ENCODE measurements around the gene GJA5. TPM values are rescaled to one million over a fixed set of nuclear protein-coding genes. Genes with fewer than 3 reads are reported as not detected.
A peak's percentile ranks its signal among the peaks of the same experiment; 100 is the strongest.

GJA5 gene
- total RNA-seq, 2 experiments from 2014 or later = not detected

GRCh38 chr1:147784941-147785340 is 24.5 kb upstream of the GJA5 start:
- Mint-ChIP-seq H3K27me3 (ENCODE audit: low read depth) (no peaks in the 10 kb centered on the region), H3K27ac (no peak overlapping the region), H3K36me3 (ENCODE audit: low read depth) (no peaks in the 10 kb centered on the region), H3K4me1 (ENCODE audit: low read depth) (no peaks in the 10 kb centered on the region), H3K9me3 (no peaks in the 10 kb centered on the region), H3K4me3 (no peak overlapping the region)
- DNase-seq = no peak
- CTCF ChIA-PET = no interaction called here
- intact Hi-C loops (cut with micrococcal nuclease) = no loop called here

- intact Hi-C loops (cut with micrococcal nuclease) = no loop called here
- Mint-ChIP-seq H3K4me3 (no peak overlapping the region), H3K9me3 (no peaks in the 10 kb centered on the region), H3K36me3 (ENCODE audit: low read depth) (no peaks in the 10 kb centered on the region), H3K27ac (no peak overlapping the region), H3K27me3 (ENCODE audit: low read depth) (peaks cover 4% of the 10 kb centered on the region), H3K4me1 (ENCODE audit: low read depth) (no peaks in the 10 kb centered on the region)
- CTCF ChIA-PET = no interaction called here
- no peak for DNase-seq
These were observed 20.7 kb upstream of the GJA5 start for GRCh38 chr1:147781056-147781471.

- H3K27me3 Mint-ChIP-seq (ENCODE audit: low read depth) = peaks cover 16% of the 10 kb centered on the region
- H3K4me3 Mint-ChIP-seq = no peak overlapping the region
- H3K36me3 Mint-ChIP-seq (ENCODE audit: low read depth) = no peaks in the 10 kb centered on the region
- DNase-seq = no peak
- H3K27ac Mint-ChIP-seq = no peak overlapping the region
- CTCF ChIA-PET = no interaction called here
- peaks cover 5% of the 10 kb centered on the region for H3K4me1 Mint-ChIP-seq (ENCODE audit: low read depth)
- intact Hi-C loops (cut with micrococcal nuclease) = no loop called here
- H3K9me3 Mint-ChIP-seq = no peaks in the 10 kb centered on the region
These were observed 17.3 kb upstream of the GJA5 start for GRCh38 chr1:147777694-147778093.

- intact Hi-C loops (cut with micrococcal nuclease) = no loop called here
- Mint-ChIP-seq H3K36me3 (ENCODE audit: low read depth) (no peaks in the 10 kb centered on the region), H3K9me3 (no peaks in the 10 kb centered on the region), H3K27me3 (ENCODE audit: low read depth) (peaks cover 12% of the 10 kb centered on the region), H3K4me3 (no peak overlapping the region), H3K4me1 (ENCODE audit: low read depth) (peaks cover 5% of the 10 kb centered on the region), H3K27ac (no peak overlapping the region)
- no peak for DNase-seq
- CTCF ChIA-PET = no interaction called here
These were observed 12.9 kb upstream of the GJA5 start for GRCh38 chr1:147773215-147773715.

GRCh38 chr1:147772570-147772969 is 12.2 kb upstream of the GJA5 start:
- intact Hi-C loops (cut with micrococcal nuclease) = no loop called here
- CTCF ChIA-PET = no interaction called here
- Mint-ChIP-seq H3K4me3 (no peak overlapping the region), H3K27me3 (ENCODE audit: low read depth) (peaks cover 12% of the 10 kb centered on the region), H3K9me3 (no peaks in the 10 kb centered on the region), H3K4me1 (ENCODE audit: low read depth) (peaks cover 5% of the 10 kb centered on the region), H3K36me3 (ENCODE audit: low read depth) (no peaks in the 10 kb centered on the region), H3K27ac (no peak overlapping the region)
- no peak for DNase-seq

- Mint-ChIP-seq H3K27me3 (ENCODE audit: low read depth) (peaks cover 12% of the 10 kb centered on the region), H3K4me3 (no peak overlapping the region), H3K27ac (no peak overlapping the region), H3K9me3 (no peaks in the 10 kb centered on the region), H3K36me3 (ENCODE audit: low read depth) (no peaks in the 10 kb centered on the region), H3K4me1 (ENCODE audit: low read depth) (peaks cover 5% of the 10 kb centered on the region)
- intact Hi-C loops (cut with micrococcal nuclease) = no loop called here
- CTCF ChIA-PET = no interaction called here
- DNase-seq = no peak
These were observed 11.1 kb upstream of the GJA5 start for GRCh38 chr1:147771226-147772125.

GRCh38 chr1:147769106-147769505 is 8.7 kb upstream of the GJA5 start:
- Mint-ChIP-seq H3K4me3 (no peak overlapping the region), H3K4me1 (ENCODE audit: low read depth) (peaks cover 6% of the 10 kb centered on the region), H3K36me3 (ENCODE audit: low read depth) (no peaks in the 10 kb centered on the region), H3K9me3 (no peaks in the 10 kb centered on the region), H3K27ac (no peak overlapping the region), H3K27me3 (ENCODE audit: low read depth) (peaks cover 6% of the 10 kb centered on the region)
- intact Hi-C loops (cut with micrococcal nuclease) = no loop called here
- CTCF ChIA-PET = no interaction called here
- DNase-seq = no peak

GRCh38 chr1:147768582-147768981 is 8.2 kb upstream of the GJA5 start:
- CTCF ChIA-PET = interaction anchor here (0.8 kb wide), 1 partner anchor 124 kb away, joined by 3 read pairs; no protein-coding TSS in a partner anchor
- Mint-ChIP-seq H3K4me1 (ENCODE audit: low read depth) (peaks cover 9% of the 10 kb centered on the region), H3K27ac (no peak overlapping the region), H3K4me3 (no peak overlapping the region), H3K36me3 (ENCODE audit: low read depth) (no peaks in the 10 kb centered on the region), H3K9me3 (no peaks in the 10 kb centered on the region), H3K27me3 (ENCODE audit: low read depth) (peaks cover 3% of the 10 kb centered on the region)
- no peak for DNase-seq
- intact Hi-C loops (cut with micrococcal nuclease) = no loop called here

- Mint-ChIP-seq H3K4me1 (ENCODE audit: low read depth) (peaks cover 10% of the 10 kb centered on the region), H3K36me3 (ENCODE audit: low read depth) (no peaks in the 10 kb centered on the region), H3K4me3 (no peak overlapping the region), H3K27ac (no peak overlapping the region), H3K9me3 (no peaks in the 10 kb centered on the region), H3K27me3 (ENCODE audit: low read depth) (no peaks in the 10 kb centered on the region)
- intact Hi-C loops (cut with micrococcal nuclease) = no loop called here
- no peak for DNase-seq
- CTCF ChIA-PET = interaction anchor here (0.8 kb wide), 1 partner anchor 125 kb away, joined by 3 read pairs; no protein-coding TSS in a partner anchor
These were observed 7.7 kb upstream of the GJA5 start for GRCh38 chr1:147768101-147768500.

- CTCF ChIA-PET = interaction anchor here (0.5 kb wide), 1 partner anchor 130 kb away, joined by 3 read pairs; no protein-coding TSS in a partner anchor
- DNase-seq = no peak
- peak overlapping the region; percentile 48 for H3K27ac Mint-ChIP-seq
- no peaks in the 10 kb centered on the region for H3K27me3 Mint-ChIP-seq (ENCODE audit: low read depth)
- no peaks in the 10 kb centered on the region for H3K36me3 Mint-ChIP-seq (ENCODE audit: low read depth)
- no peak overlapping the region for H3K4me3 Mint-ChIP-seq
- H3K4me1 Mint-ChIP-seq (ENCODE audit: low read depth) = peaks cover 30% of the 10 kb centered on the region
- intact Hi-C loops (cut with micrococcal nuclease) = no loop called here
- no peaks in the 10 kb centered on the region for H3K9me3 Mint-ChIP-seq
These were observed 2.0 kb upstream of the GJA5 start for GRCh38 chr1:147762233-147763024.

GRCh38 chr1:147758379-147759100 is 1.9 kb downstream of the GJA5 start:
- Mint-ChIP-seq H3K9me3 (no peaks in the 10 kb centered on the region), H3K27me3 (ENCODE audit: low read depth) (no peaks in the 10 kb centered on the region), H3K27ac (no peak overlapping the region), H3K4me1 (ENCODE audit: low read depth) (peaks cover 26% of the 10 kb centered on the region), H3K4me3 (no peak overlapping the region), H3K36me3 (ENCODE audit: low read depth) (no peaks in the 10 kb centered on the region)
- CTCF ChIA-PET = no interaction called here
- intact Hi-C loops (cut with micrococcal nuclease) = no loop called here
- no peak for DNase-seq
